H9 (cell line): ENCODE measurements around the gene E4F1. TPM values are rescaled to one million over a fixed set of nuclear protein-coding genes. Genes with fewer than 3 reads are reported as not detected.

Experiments
- DNase-seq: peaks from one replicate; pipeline ENCODE4 v3.0.0-alpha.2; 2017
- H2AFZ ChIP-seq: one replicate; pipeline ENCODE4 v1.6.1; 2013; ENCODE audit warnings: mild to moderate bottlenecking, low read length, control low read depth, moderate library complexity
- H2AK5ac ChIP-seq: 2 replicates; pipeline ENCODE4 v1.6.1; 2013; ENCODE audit warnings: low read length, control low read depth, mixed read lengths; ENCODE audit not compliant: insufficient read length
- H2BK120ac ChIP-seq: one replicate; pipeline ENCODE4 v1.6.1; 2013; ENCODE audit warnings: low read depth, mild to moderate bottlenecking, low read length, control low read depth, inconsistent platforms; ENCODE audit not compliant: poor library complexity, severe bottlenecking
- H2BK12ac ChIP-seq: 2 replicates; pipeline ENCODE4 v1.6.1; 2013; ENCODE audit warnings: low read length, control low read depth, mixed read lengths, low read depth; ENCODE audit not compliant: insufficient read length
- H2BK15ac ChIP-seq: 2 replicates; pipeline ENCODE4 v1.6.1; 2013; ENCODE audit warnings: low read depth, low read length, control low read depth
- H2BK20ac ChIP-seq: one replicate; pipeline ENCODE4 v1.6.1; 2013; ENCODE audit warnings: low read depth, mild to moderate bottlenecking, low read length, control low read depth, inconsistent platforms; ENCODE audit not compliant: poor library complexity, severe bottlenecking
- H2BK5ac ChIP-seq: 2 replicates; pipeline ENCODE4 v1.6.1; 2013; ENCODE audit warnings: low read length, control low read depth, mixed read lengths; ENCODE audit not compliant: insufficient read length
- H3K14ac ChIP-seq: 2 replicates; pipeline ENCODE4 v1.6.1; 2013; ENCODE audit warnings: low read length, control low read depth; ENCODE audit not compliant: insufficient read depth
- H3K18ac ChIP-seq: 2 replicates; pipeline ENCODE4 v1.6.1; 2013; ENCODE audit warnings: low read depth, mild to moderate bottlenecking, mixed read lengths, low read length, control low read depth; ENCODE audit not compliant: insufficient read length
- H3K23ac ChIP-seq: 2 replicates; pipeline ENCODE4 v1.6.1; 2013; ENCODE audit warnings: low read length, control low read depth, mixed read lengths, low read depth; ENCODE audit not compliant: insufficient read length
- H3K23me2 ChIP-seq: 2 replicates; pipeline ENCODE4 v1.6.1; 2013; ENCODE audit warnings: low read depth, mild to moderate bottlenecking, mixed read lengths, low read length, control low read depth; ENCODE audit not compliant: insufficient read length, poor library complexity, severe bottlenecking
- H3K27ac ChIP-seq: 2 replicates; pipeline ENCODE4 v1.5.1; 2013; ENCODE audit warnings: low read length, control low read depth, mixed read lengths, low read depth; ENCODE audit not compliant: insufficient read length
- H3K27me3 ChIP-seq: 2 replicates; pipeline ENCODE4 v1.6.1; 2013; ENCODE audit warnings: low read length, control low read depth, inconsistent platforms; ENCODE audit not compliant: insufficient read depth
- H3K4ac ChIP-seq: 2 replicates; pipeline ENCODE4 v1.6.1; 2013; ENCODE audit warnings: low read depth, mild to moderate bottlenecking, control low read depth, inconsistent platforms, low read length, moderate library complexity
- H3K4me1 ChIP-seq: 2 replicates; pipeline ENCODE4 v1.6.1; 2013; ENCODE audit warnings: low read length, control low read depth, inconsistent platforms; ENCODE audit not compliant: insufficient read depth
- H3K4me2 ChIP-seq: 2 replicates; pipeline ENCODE4 v1.6.1; 2013; ENCODE audit warnings: low read length, control low read depth, mixed read lengths; ENCODE audit not compliant: insufficient read length, insufficient read depth
- H3K56ac ChIP-seq: 2 replicates; pipeline ENCODE4 v1.6.1; 2013; ENCODE audit warnings: low read depth, mild to moderate bottlenecking, mixed read lengths, low read length, control low read depth; ENCODE audit not compliant: insufficient read length
- H3K79me1 ChIP-seq: 2 replicates; pipeline ENCODE4 v1.6.1; 2013; ENCODE audit warnings: low read depth, mild to moderate bottlenecking, moderate library complexity, low read length, control low read depth, inconsistent platforms; ENCODE audit not compliant: insufficient read depth, poor library complexity, severe bottlenecking
- H3K79me2 ChIP-seq: 2 replicates; pipeline ENCODE4 v1.6.1; 2013; ENCODE audit warnings: low read length, control low read depth, inconsistent platforms; ENCODE audit not compliant: insufficient read depth
- H3K9ac ChIP-seq: 2 replicates; pipeline ENCODE4 v1.6.1; 2013; ENCODE audit warnings: low read length, control low read depth, mixed read lengths; ENCODE audit not compliant: insufficient read length; ENCODE audit errors: extremely low read depth
- H3K9me3 ChIP-seq: one replicate; pipeline ENCODE4 v1.6.1; 2013; ENCODE audit warnings: low read depth, low read length, inconsistent platforms; ENCODE audit not compliant: control insufficient read depth
- H3T11ph ChIP-seq: one replicate; pipeline ENCODE4 v1.6.1; 2013; ENCODE audit warnings: mild to moderate bottlenecking, low read length, control low read depth, inconsistent platforms
- H4K20me1 ChIP-seq: one replicate; pipeline ENCODE4 v1.6.1; 2013; ENCODE audit not compliant: control insufficient read depth, insufficient read length, insufficient read depth
- H4K5ac ChIP-seq: 2 replicates; pipeline ENCODE4 v1.6.1; 2013; ENCODE audit warnings: low read depth, mild to moderate bottlenecking, mixed read lengths, low read length, control low read depth; ENCODE audit not compliant: insufficient read length
- H4K8ac ChIP-seq: replicated peaks from 2 replicates; pipeline ENCODE4 v1.6.1; 2013; ENCODE audit warnings: low read length, control low read depth, mixed read lengths, low read depth; ENCODE audit not compliant: insufficient read length
- H4K91ac ChIP-seq: 2 replicates; pipeline ENCODE4 v1.6.1; 2013; ENCODE audit warnings: low read depth, mild to moderate bottlenecking, moderate library complexity, mixed read lengths, low read length, control low read depth; ENCODE audit not compliant: insufficient read length
- H3K27ac Mint-ChIP-seq, 3 experiments: 2 replicates in 2 of 3; 3 replicates in 1 of 3; pipeline ENCODE4 v1.8.0; 2020 to 2021; ENCODE audit warnings: mixed read lengths in 3 of 3, mild to moderate bottlenecking in 1 of 3, moderate library complexity in 1 of 3
- H3K27me3 Mint-ChIP-seq: 2 replicates; pipeline ENCODE4 v1.8.0; 2021; ENCODE audit warnings: low read depth, mild to moderate bottlenecking, moderate library complexity, mixed read lengths
- H3K36me3 Mint-ChIP-seq, 3 experiments: 2 replicates in 2 of 3; 3 replicates in 1 of 3; pipeline ENCODE4 v1.8.0; 2020 to 2021; ENCODE audit warnings: low read depth in 3 of 3, mixed read lengths in 3 of 3; ENCODE audit not compliant: insufficient read depth in 1 of 3
- H3K4me1 Mint-ChIP-seq, 2 experiments: 2 replicates each; pipeline ENCODE4 v1.8.0; 2020; ENCODE audit warnings: mixed read lengths in 2 of 2
- H3K4me3 Mint-ChIP-seq, 2 experiments: 2 replicates in 1 of 2; 3 replicates in 1 of 2; pipeline ENCODE4 v1.8.0; 2020 to 2021; ENCODE audit warnings: mild to moderate bottlenecking in 2 of 2, mixed read lengths in 2 of 2, moderate library complexity in 1 of 2
- H3K9me3 Mint-ChIP-seq, 2 experiments: 2 replicates in 1 of 2; 3 replicates in 1 of 2; pipeline ENCODE4 v1.8.0; 2020; ENCODE audit warnings: mild to moderate bottlenecking in 2 of 2, mixed read lengths in 2 of 2, moderate library complexity in 1 of 2
- CTCF ChIP-seq: fragments of 200-600 bp; sonication (generic); conservative IDR thresholded peaks from 3 replicates; pipeline ENCODE4 v1.8.0; 2021; ENCODE audit warnings: antibody characterized with exemption, mild to moderate bottlenecking
- whole genome bisulfite sequencing: extraction: QIAGEN DNeasy Blood & Tissue Kit; methylation state at CpG from one replicate; pipeline ENCODE4 v1.1.7; 2013; ENCODE audit warnings: missing lambda C conversion rate, low lambda C conversion rate, mixed read lengths; ENCODE audit not compliant: insufficient read length; ENCODE audit errors: extremely low coverage; 5-methylcytosine and 5-hydroxymethylcytosine counted together
- total RNA-seq: library from RNA; stranded (reverse); gene quantifications from 2 replicates; pipeline ENCODE4 v1.2.1, GENCODE V29; 2021

The E4F1 gene
- total RNA-seq, 1 experiment from 2014 or later, result 35.9 TPM

- Histone ChIP-seq H3K4me2 (no peak overlapping the region), H3K9me3 (no peaks in the 10 kb centered on the region), H2AK5ac (no peak overlapping the region), H3K23ac (no peak overlapping the region), H3K27ac (no peak overlapping the region), H2BK12ac (no peak overlapping the region), H3K23me2 (peaks cover 8% of the 10 kb centered on the region), H2BK15ac (no peak overlapping the region), H4K20me1 (no peaks in the 10 kb centered on the region), H4K91ac (no peak overlapping the region), H3K9ac (no peak overlapping the region), H4K8ac (no peak overlapping the region), H3K4me1 (no peaks in the 10 kb centered on the region), H3T11ph (no peak overlapping the region), H4K5ac (no peak overlapping the region), H3K4ac (no peak overlapping the region), H3K79me2 (no peaks in the 10 kb centered on the region), H2BK20ac (no peak overlapping the region), H3K27me3 (peaks cover 8% of the 10 kb centered on the region; the same call in 1 of the 2 replicates), H2AFZ (no peak overlapping the region), H3K56ac (no peak overlapping the region), H3K79me1 (no peaks in the 10 kb centered on the region), H2BK5ac (no peak overlapping the region), H2BK120ac (no peak overlapping the region), H3K18ac (no peak overlapping the region), H3K14ac (no peak overlapping the region)
- H3K9me3 Mint-ChIP-seq, result peaks cover 0 to 9% of the 10 kb centered on the region in 2 experiments; a peak in 1 of 5 replicates
- H3K4me3 Mint-ChIP-seq, result no peak overlapping the region
- H3K4me1 Mint-ChIP-seq, result peaks cover 7 to 8% of the 10 kb centered on the region in 2 experiments; a peak in 3 of 4 replicates
- H3K27me3 Mint-ChIP-seq, result peaks cover 67% of the 10 kb centered on the region
- no CpG with 5 or more reads among the region's 14 CpGs for WGBS
- no peaks in the 10 kb centered on the region for H3K36me3 Mint-ChIP-seq
- DNase-seq, result no peak
- TF ChIP-seq CTCF, result no peak
- H3K27ac Mint-ChIP-seq, result no peak overlapping the region
Measured at GRCh38 chr16:2199621-2200139, 23.7 kb upstream of the E4F1 start.
